Measurements from ENCODE around the gene TMEM182. TPM values are rescaled to one million over a fixed set of nuclear protein-coding genes. Genes with fewer than 3 reads are reported as not detected.

TMEM182 gene
- total RNA-seq, 2 experiments from 2014 or later: 2.5 to 4.1 TPM

DNA sequence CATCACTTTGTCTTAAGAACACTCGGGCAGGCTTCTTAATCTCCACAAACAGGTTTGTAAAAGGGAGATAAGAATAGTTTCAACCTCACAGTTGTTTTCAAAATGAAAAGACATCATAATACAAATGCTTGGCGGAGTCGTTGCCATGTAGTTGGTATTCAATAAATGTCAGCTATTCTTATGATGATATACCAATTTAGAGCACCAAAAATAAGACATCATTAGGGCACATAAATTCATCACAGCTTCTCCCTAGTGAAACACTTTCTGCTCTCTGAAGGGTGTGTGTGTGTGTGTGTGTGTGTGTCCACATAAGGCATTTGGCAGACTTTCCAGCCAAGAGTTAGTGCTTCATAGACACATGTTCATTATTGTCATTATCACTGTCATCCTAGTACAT, 10.8 kb downstream of the TMEM182 start:
- H3K9me3 Mint-ChIP-seq: no peaks in the 10 kb centered on the region
- no peak for DNase-seq
- H3K27me3 Mint-ChIP-seq: no peaks in the 10 kb centered on the region
- CTCF ChIA-PET: interaction anchor here (1.4 kb wide), 1 partner anchor 11 kb away, joined by 3 read pairs; the partner anchor contains the start of gene TMEM182
- H3K4me3 Mint-ChIP-seq: no peak overlapping the region
- peaks cover 2% of the 10 kb centered on the region for H3K36me3 Mint-ChIP-seq (ENCODE audit: low read depth)
- POLR2A ChIA-PET: no interaction called here
- no peaks in the 10 kb centered on the region for H3K4me1 Mint-ChIP-seq
- no peak overlapping the region for H3K27ac Mint-ChIP-seq

DNA sequence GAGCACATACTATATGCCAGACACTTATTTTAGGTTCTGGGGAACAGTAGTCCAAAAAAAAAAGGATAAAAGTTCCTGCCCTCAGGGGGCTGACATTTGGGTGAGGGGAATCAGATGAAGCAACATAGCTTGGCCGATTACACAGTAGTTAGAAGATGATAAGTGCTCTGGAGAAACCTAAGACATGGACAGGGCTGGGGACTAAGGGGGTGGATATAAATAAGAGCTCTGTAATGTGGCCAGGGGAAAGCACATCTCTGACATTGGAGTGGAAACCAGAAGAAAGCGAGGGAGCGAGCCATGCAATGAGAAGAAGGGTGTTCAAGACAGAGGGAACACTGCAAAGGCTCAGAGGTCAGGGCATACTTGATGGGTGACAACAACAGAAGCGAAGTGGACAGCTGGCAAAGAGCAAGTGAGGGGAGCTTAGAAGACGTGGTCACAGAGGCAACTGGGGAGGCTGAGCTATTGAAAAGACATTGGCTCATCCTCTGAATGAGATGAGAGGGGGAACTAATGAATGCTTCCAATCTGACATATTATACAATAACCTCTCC, 11.4 kb downstream of the TMEM182 start:
- CTCF ChIA-PET: interaction anchor here (1.4 kb wide), 1 partner anchor 11 kb away, joined by 3 read pairs; the partner anchor contains the start of gene TMEM182
- Mint-ChIP-seq H3K27me3 (no peaks in the 10 kb centered on the region), H3K9me3 (no peaks in the 10 kb centered on the region)

GRCh38 chr2:102778260-102778659, 16.4 kb downstream of the TMEM182 start:
- Mint-ChIP-seq H3K4me1 (peaks cover 4% of the 10 kb centered on the region), H3K27ac (no peak overlapping the region), H3K4me3 (no peak overlapping the region), H3K36me3 (ENCODE audit: low read depth) (no peaks in the 10 kb centered on the region), H3K9me3 (no peaks in the 10 kb centered on the region), H3K27me3 (no peaks in the 10 kb centered on the region)
- CTCF ChIA-PET: no interaction called here
- no peak for DNase-seq
- POLR2A ChIA-PET: no interaction called here

More for the DNA sequence above, 11.4 kb downstream of the TMEM182 start:
- DNase-seq: no peak
- POLR2A ChIA-PET: no interaction called here
- H3K36me3 Mint-ChIP-seq (ENCODE audit: low read depth): peaks cover 2% of the 10 kb centered on the region
- H3K4me1 Mint-ChIP-seq: no peaks in the 10 kb centered on the region
- no peak overlapping the region for H3K4me3 Mint-ChIP-seq
- H3K27ac Mint-ChIP-seq: no peak overlapping the region

DNA sequence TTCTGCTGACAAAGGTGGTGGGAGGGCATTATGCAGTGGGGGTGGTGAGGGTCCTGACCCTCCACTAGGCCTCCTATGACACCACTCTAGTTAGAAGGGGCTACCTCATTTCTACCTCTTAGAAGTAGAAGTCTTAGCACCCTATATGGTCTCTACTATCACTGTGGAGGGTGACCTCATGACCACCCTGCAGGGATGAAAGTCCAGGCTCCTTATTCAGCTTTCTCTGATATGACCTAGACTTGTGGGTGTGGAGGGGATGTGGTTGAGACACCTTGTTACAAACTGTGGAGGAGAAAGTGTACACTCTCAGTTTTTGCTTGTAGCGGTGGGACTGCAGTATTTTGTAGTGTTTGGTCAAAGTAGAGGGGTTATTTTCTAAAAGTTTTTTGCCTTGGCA, 18.6 kb downstream of the TMEM182 start:
- ChIA-PET CTCF (no interaction called here), POLR2A (no interaction called here)
- DNase-seq: no peak
- Mint-ChIP-seq H3K9me3 (no peaks in the 10 kb centered on the region), H3K4me1 (peaks cover 4% of the 10 kb centered on the region), H3K4me3 (no peak overlapping the region), H3K36me3 (ENCODE audit: low read depth) (no peaks in the 10 kb centered on the region), H3K27ac (no peak overlapping the region), H3K27me3 (no peaks in the 10 kb centered on the region)

- CTCF ChIA-PET: no interaction called here
Observed at GRCh38 chr2:102782187-102782586, 20.4 kb downstream of the TMEM182 start.

GRCh38 chr2:102782933-102783332, 21.1 kb downstream of the TMEM182 start:
- ChIA-PET CTCF (no interaction called here), POLR2A (no interaction called here)
- H3K9me3 Mint-ChIP-seq: no peaks in the 10 kb centered on the region
- no peak overlapping the region for H3K4me3 Mint-ChIP-seq
- H3K27me3 Mint-ChIP-seq: no peaks in the 10 kb centered on the region
- H3K27ac Mint-ChIP-seq: no peak overlapping the region
- H3K36me3 Mint-ChIP-seq (ENCODE audit: low read depth): no peaks in the 10 kb centered on the region
- peaks cover 4% of the 10 kb centered on the region for H3K4me1 Mint-ChIP-seq
- DNase-seq: no peak

More at GRCh38 chr2:102782187-102782586, 20.4 kb downstream of the TMEM182 start:
- H3K36me3 Mint-ChIP-seq (ENCODE audit: low read depth): no peaks in the 10 kb centered on the region
- no peak for DNase-seq
- H3K9me3 Mint-ChIP-seq: no peaks in the 10 kb centered on the region
- no peak overlapping the region for H3K4me3 Mint-ChIP-seq
- peaks cover 4% of the 10 kb centered on the region for H3K4me1 Mint-ChIP-seq
- no peak overlapping the region for H3K27ac Mint-ChIP-seq
- POLR2A ChIA-PET: no interaction called here
- H3K27me3 Mint-ChIP-seq: no peaks in the 10 kb centered on the region

DNA sequence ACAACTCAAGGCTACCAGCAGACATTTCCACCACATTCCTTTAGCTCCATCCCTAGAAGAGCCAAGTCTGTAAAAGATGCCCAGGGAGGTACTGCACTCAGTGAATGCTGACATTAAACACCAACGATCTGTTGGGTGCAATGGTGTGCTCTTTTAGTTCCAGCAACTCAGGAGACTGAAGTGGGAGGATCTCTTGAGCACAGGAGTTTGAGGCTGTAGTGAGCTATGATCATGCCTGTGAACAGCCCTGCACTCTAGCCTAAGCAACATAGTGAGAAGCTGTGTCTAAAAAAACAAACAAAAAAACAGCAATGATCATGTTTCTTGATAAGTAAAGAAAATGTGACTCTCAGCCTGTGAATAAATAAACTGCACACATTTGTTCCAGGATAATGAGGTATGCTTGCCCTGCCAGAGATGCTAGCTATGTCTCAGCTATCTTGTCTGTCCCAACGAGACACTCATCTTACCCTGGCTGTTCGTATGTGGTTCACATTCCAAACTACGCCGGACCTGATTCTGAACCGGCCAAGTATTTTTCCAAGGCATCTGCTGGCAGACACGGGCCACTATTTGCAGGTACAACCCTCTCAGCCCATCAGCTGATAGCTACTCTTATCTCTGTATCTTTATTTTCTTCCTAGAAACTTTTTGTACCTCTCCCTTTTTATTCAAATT, 21.8 kb downstream of the TMEM182 start:
- no peak overlapping the region for H3K4me3 Mint-ChIP-seq
- no peaks in the 10 kb centered on the region for H3K36me3 Mint-ChIP-seq (ENCODE audit: low read depth)
- no peaks in the 10 kb centered on the region for H3K27me3 Mint-ChIP-seq
- DNase-seq: no peak
- no peak overlapping the region for H3K27ac Mint-ChIP-seq
- ChIA-PET CTCF (no interaction called here), POLR2A (no interaction called here)
- peaks cover 4% of the 10 kb centered on the region for H3K4me1 Mint-ChIP-seq
- no peaks in the 10 kb centered on the region for H3K9me3 Mint-ChIP-seq

- H3K27ac Mint-ChIP-seq: no peak overlapping the region
- no peak overlapping the region for H3K4me3 Mint-ChIP-seq
- H3K9me3 Mint-ChIP-seq: no peaks in the 10 kb centered on the region
- H3K36me3 Mint-ChIP-seq (ENCODE audit: low read depth): no peaks in the 10 kb centered on the region
- peaks cover 4% of the 10 kb centered on the region for H3K4me1 Mint-ChIP-seq
- ChIA-PET POLR2A (no interaction called here), CTCF (no interaction called here)
- no peaks in the 10 kb centered on the region for H3K27me3 Mint-ChIP-seq
- no peak for DNase-seq
Observed at GRCh38 chr2:102784940-102785339, 23.1 kb downstream of the TMEM182 start.

GRCh38 chr2:102788216-102788884, 26.5 kb downstream of the TMEM182 start:
- ChIA-PET CTCF (no interaction called here), POLR2A (no interaction called here)
- no peak overlapping the region for H3K4me3 Mint-ChIP-seq
- H3K27ac Mint-ChIP-seq: no peak overlapping the region
- no peaks in the 10 kb centered on the region for H3K9me3 Mint-ChIP-seq
- H3K27me3 Mint-ChIP-seq: no peaks in the 10 kb centered on the region
- no peaks in the 10 kb centered on the region for H3K36me3 Mint-ChIP-seq (ENCODE audit: low read depth)
- no peak for DNase-seq
- H3K4me1 Mint-ChIP-seq: no peaks in the 10 kb centered on the region

DNA sequence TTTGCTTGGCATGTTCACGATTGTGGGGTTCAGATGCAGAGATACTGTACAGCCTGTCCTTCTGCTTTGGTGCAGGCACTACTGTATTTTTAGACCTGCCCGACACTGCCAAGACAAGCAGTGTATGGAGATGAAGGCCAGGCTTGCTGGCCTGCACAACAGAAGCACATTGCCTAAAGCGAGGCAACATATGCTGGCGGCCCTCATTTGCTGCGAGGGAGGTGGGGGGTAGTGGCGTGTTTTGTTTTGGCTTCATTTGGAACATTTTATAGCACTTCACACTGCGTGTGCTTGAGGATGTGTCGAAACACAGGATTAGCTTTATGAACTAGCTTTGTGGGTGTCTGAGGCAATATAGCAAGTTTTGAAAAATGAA, 27.0 kb downstream of the TMEM182 start:
- CTCF ChIA-PET: no interaction called here
- H3K4me1 Mint-ChIP-seq: no peaks in the 10 kb centered on the region
- no peak for DNase-seq
- H3K4me3 Mint-ChIP-seq: no peak overlapping the region
- POLR2A ChIA-PET: no interaction called here
- H3K36me3 Mint-ChIP-seq (ENCODE audit: low read depth): no peaks in the 10 kb centered on the region
- H3K27me3 Mint-ChIP-seq: no peaks in the 10 kb centered on the region
- no peak overlapping the region for H3K27ac Mint-ChIP-seq
- H3K9me3 Mint-ChIP-seq: no peaks in the 10 kb centered on the region

GRCh38 chr2:102789349-102790090, 27.7 kb downstream of the TMEM182 start:
- POLR2A ChIA-PET: no interaction called here
- DNase-seq: no peak
- H3K4me3 Mint-ChIP-seq: no peak overlapping the region
- H3K27ac Mint-ChIP-seq: no peak overlapping the region
- no peaks in the 10 kb centered on the region for H3K9me3 Mint-ChIP-seq
- H3K36me3 Mint-ChIP-seq (ENCODE audit: low read depth): no peaks in the 10 kb centered on the region
- CTCF ChIA-PET: no interaction called here
- H3K27me3 Mint-ChIP-seq: no peaks in the 10 kb centered on the region
- H3K4me1 Mint-ChIP-seq: no peaks in the 10 kb centered on the region

- Mint-ChIP-seq H3K4me1 (no peaks in the 10 kb centered on the region), H3K4me3 (no peak overlapping the region), H3K9me3 (no peaks in the 10 kb centered on the region), H3K27me3 (no peaks in the 10 kb centered on the region), H3K27ac (no peak overlapping the region), H3K36me3 (ENCODE audit: low read depth) (no peaks in the 10 kb centered on the region)
- CTCF ChIA-PET: no interaction called here
- DNase-seq: no peak
- POLR2A ChIA-PET: no interaction called here
Observed at GRCh38 chr2:102790091-102790455, 28.2 kb downstream of the TMEM182 start.

DNA sequence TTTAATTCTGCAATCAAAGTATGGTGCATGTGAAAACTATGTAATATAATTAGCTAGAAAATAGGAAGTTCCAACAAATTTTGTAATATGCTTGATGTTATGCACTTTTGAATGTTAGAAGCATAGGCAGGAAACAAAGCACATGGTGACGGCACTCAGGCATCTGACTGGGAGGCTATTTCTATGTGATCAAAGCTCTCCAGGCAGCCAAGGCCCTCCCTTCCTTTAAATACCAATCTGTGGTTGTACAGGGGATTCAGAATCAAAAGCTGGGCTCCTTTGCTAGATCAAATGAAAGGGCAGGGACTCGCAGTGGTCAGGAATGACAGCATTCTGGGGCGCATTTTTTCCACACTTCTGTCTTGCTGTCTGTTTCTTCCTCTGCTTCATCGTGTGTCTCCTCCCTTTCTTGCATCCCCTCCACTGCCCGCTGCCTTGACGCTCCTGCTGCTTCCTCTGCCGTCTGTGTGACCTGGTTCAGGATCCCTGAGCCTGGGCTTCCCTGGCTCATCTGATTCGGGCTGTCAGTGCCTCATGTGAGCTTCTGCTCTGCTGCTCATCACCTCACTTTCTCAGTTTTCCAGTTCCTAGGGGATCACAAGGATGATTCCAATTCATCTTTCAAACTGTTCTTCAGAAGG, 30.9 kb downstream of the TMEM182 start:
- H3K27ac Mint-ChIP-seq: no peak overlapping the region
- ChIA-PET CTCF (interaction anchor here (0.9 kb wide), 1 partner anchor 17 kb away, joined by 3 read pairs; no protein-coding TSS in a partner anchor), POLR2A (no interaction called here)
- no peaks in the 10 kb centered on the region for H3K4me1 Mint-ChIP-seq
- H3K4me3 Mint-ChIP-seq: no peak overlapping the region
- no peaks in the 10 kb centered on the region for H3K9me3 Mint-ChIP-seq
- DNase-seq: no peak
- H3K36me3 Mint-ChIP-seq (ENCODE audit: low read depth): no peaks in the 10 kb centered on the region
- H3K27me3 Mint-ChIP-seq: no peaks in the 10 kb centered on the region

Data from activated CD4-positive, alpha-beta T cell treated with anti-CD3 and anti-CD28 coated beads, Interleukin-2, amount 10 ng/mL, durations not matched to agents 7 days and 5 days (primary cell).